Measurements from ENCODE around the gene TEX2. TPM values are rescaled to one million over a fixed set of nuclear protein-coding genes. Genes with fewer than 3 reads are reported as not detected.

The TEX2 gene, protein sequence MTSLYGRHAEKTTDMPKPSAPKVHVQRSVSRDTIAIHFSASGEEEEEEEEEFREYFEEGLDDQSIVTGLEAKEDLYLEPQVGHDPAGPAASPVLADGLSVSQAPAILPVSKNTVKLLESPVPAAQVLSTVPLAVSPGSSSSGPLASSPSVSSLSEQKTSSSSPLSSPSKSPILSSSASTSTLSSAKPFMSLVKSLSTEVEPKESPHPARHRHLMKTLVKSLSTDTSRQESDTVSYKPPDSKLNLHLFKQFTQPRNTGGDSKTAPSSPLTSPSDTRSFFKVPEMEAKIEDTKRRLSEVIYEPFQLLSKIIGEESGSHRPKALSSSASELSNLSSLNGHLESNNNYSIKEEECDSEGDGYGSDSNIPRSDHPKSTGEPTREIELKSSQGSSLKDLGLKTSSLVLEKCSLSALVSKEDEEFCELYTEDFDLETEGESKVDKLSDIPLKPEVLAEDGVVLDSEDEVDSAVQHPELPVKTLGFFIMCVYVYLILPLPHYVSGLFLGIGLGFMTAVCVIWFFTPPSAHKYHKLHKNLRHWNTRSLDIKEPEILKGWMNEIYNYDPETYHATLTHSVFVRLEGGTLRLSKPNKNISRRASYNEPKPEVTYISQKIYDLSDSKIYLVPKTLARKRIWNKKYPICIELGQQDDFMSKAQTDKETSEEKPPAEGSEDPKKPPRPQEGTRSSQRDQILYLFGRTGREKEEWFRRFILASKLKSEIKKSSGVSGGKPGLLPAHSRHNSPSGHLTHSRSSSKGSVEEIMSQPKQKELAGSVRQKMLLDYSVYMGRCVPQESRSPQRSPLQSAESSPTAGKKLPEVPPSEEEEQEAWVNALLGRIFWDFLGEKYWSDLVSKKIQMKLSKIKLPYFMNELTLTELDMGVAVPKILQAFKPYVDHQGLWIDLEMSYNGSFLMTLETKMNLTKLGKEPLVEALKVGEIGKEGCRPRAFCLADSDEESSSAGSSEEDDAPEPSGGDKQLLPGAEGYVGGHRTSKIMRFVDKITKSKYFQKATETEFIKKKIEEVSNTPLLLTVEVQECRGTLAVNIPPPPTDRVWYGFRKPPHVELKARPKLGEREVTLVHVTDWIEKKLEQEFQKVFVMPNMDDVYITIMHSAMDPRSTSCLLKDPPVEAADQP
- 18.0 and 20.3 TPM in 2 replicates for total RNA-seq

DNA sequence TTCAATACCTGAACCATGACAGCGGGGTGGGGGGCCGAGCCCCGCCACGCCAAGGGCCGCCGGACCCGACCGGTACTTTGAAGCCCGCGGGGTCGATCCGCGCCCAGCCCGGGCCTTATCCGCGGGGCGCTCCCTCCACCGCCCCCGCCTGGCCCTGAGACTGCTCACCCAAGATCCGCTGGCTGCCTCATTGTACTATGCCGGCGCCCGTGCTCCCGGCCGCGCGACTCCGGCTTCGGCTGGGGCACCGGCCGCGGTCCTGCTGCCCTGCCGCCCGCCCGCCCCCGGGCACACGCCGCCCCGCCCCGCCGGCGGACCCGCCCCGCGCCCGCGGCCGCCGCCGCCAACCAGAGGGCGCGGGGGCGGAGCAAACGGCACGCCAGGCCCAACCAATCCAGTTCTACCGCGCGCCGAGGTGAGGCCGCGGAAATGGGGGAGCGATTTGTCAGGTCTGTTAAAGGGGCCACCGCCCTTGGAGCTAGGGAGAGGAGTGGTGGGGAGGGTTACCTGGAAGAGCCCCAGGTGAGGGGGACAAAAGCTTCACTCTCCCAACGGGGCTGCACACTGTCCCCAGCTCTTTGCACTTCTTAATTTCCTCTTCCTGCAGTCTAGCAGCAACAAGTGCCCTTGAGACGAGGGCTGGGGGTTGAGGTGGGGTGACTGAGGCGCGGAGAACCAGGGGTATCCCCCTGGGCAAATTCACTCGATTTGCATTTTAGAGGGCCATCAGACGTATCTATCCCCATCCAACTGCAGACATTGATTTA is at the start of gene TEX2:
TEX2 (minus strand) TSS at position 261 of the 767 bp plus-strand sequence. CDS start 49,043 bp downstream, outside the sequence.

DNA sequence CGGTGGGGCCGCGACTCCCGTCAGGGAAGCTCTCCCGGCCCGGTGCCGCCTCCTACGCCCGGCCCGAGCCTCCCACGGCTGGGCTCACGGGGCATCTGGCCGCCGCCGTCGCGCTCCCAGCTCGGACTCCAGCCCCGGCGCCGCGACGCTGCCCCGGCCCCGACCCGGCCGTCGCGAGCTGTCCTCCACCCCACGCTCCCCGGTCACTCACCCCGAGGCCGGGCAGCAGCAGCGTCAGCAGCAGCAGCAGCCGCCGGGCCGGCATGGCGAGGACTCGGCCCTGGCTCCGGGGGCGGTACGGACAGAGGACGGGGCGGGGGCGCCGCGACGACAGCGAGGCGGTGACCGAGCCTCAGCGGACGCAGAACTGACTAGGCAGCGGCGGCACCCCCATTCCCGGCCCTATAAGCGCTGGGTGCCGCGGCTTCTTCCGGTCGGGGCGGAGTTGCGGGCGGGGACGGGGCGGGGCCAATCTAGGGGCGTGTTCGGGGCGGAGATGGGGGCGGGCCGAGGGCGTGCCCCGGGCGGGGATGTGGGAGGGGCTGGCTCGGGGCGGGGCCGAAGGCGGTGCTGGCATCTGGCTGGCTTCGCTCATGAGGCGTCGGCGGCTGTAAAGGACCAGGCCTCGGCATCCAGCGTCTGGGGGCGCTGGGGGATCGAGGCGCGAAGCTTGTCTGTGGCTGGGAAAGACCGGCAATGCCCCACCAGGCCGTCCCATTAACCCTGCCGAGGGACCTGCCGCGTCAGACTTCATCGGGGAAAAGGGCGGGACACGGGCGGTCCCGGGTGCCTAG is 133.1 kb downstream of the TEX2 start, which contains the start of gene ERN1:
ERN1 (minus strand) TSS at position 380 of the 794 bp plus-strand sequence; CDS start at position 265, 115 bp downstream.

Small RNAs within 50 kb of the gene (small RNA-seq; reads per million reads assigned to genes)
- gene SNORD104, result 3,334 reads per million, percentile 100 among the genes with 10 or more reads in this experiment

Other genes with a start within 250 kb of the TEX2 start
- 806 and 851 TPM in 2 replicates for gene ICAM2, start 242.6 kb downstream of the TEX2 start, total RNA-seq
- 13.7 and 18.6 TPM in 2 replicates for gene ERN1, start 133.1 kb downstream of the TEX2 start, total RNA-seq
- gene PECAM1, start 127.6 kb upstream of the TEX2 start, total RNA-seq, result 777 and 869 TPM in 2 replicates
- 7.5 and 15.3 TPM in 2 replicates for gene MILR1, start 185.9 kb upstream of the TEX2 start, total RNA-seq
- gene POLG2, start 233.8 kb upstream of the TEX2 start, total RNA-seq, result 7.5 and 8.8 TPM in 2 replicates
- 325 and 363 TPM in 2 replicates for gene DDX5, start 243.0 kb upstream of the TEX2 start, total RNA-seq
- gene CEP95, start 243.7 kb upstream of the TEX2 start, total RNA-seq, result 18.6 and 20.3 TPM in 2 replicates